OCI-LY7 (cell line): ENCODE results near the gene PARD3. TPM values are rescaled to one million over a fixed set of nuclear protein-coding genes. Genes with fewer than 3 reads are reported as not detected.

Experiments
- BruUV-seq: library from RNA; stranded (reverse); fragments of 400-500 nt; replicated peaks from 2 replicates; lab custom pipeline; 2021; lab: Mats Ljungman, UMichigan
- CTCF ChIA-PET: fragments of 300-600 bp; sonication (Branson Sonifier 250); formaldehyde crosslinking; loops from one replicate; lab custom pipeline; 2022; ENCODE audit warnings: antibody characterized with exemption; ENCODE audit not compliant: unreplicated experiment; lab: Charles Lee
- POLR2A ChIA-PET: fragments of 300-600 bp; sonication (Branson Sonifier 250); formaldehyde crosslinking; loops from one replicate; lab custom pipeline; 2022; ENCODE audit warnings: antibody characterized with exemption; lab: Charles Lee
- DNase-seq: peaks from one replicate; pipeline ENCODE4 v3.0.0-alpha.2; 2015; ENCODE audit warnings: low spot score
- H2AFZ ChIP-seq: fragments of 200-600 bp; sonication (generic), shearing (Covaris generic); 2 replicates; pipeline ENCODE4 v1.6.1; 2014; ENCODE audit warnings: mild to moderate bottlenecking, antibody characterized with exemption, low read length, moderate library complexity
- H3K27ac ChIP-seq: fragments of 200-600 bp; sonication (generic); 2 replicates; pipeline ENCODE4 v1.5.1; 2014; ENCODE audit warnings: mixed run types, low read depth, mild to moderate bottlenecking, moderate library complexity, low read length, inconsistent platforms; ENCODE audit not compliant: poor library complexity, severe bottlenecking
- H3K36me3 ChIP-seq: fragments of 200-600 bp; sonication (generic); 2 replicates; pipeline ENCODE4 v1.6.1; 2014; ENCODE audit warnings: mild to moderate bottlenecking, antibody characterized with exemption, low read length, moderate library complexity, mixed read lengths; ENCODE audit not compliant: insufficient read depth
- H3K4me1 ChIP-seq: fragments of 200-600 bp; sonication (generic); 2 replicates; pipeline ENCODE4 v1.5.1; 2014; ENCODE audit warnings: mild to moderate bottlenecking, low read length; ENCODE audit not compliant: insufficient read depth, poor library complexity, severe bottlenecking
- H3K4me2 ChIP-seq: fragments of 200-600 bp; sonication (generic); 2 replicates; pipeline ENCODE4 v1.6.1; 2014; ENCODE audit warnings: mild to moderate bottlenecking, low read length
- H3K4me3 ChIP-seq: fragments of 200-600 bp; sonication (generic); 2 replicates; pipeline ENCODE4 v1.5.1; 2014; ENCODE audit warnings: mild to moderate bottlenecking, low read depth, low read length; ENCODE audit not compliant: poor library complexity, severe bottlenecking
- H3K79me2 ChIP-seq: fragments of 200-600 bp; sonication (generic); 2 replicates; pipeline ENCODE4 v1.6.1; 2016; ENCODE audit warnings: low read depth, mild to moderate bottlenecking, low read length, moderate library complexity, mixed read lengths; ENCODE audit not compliant: insufficient read depth
- H3K9me2 ChIP-seq: fragments of 200-600 bp; sonication (generic); 2 replicates; pipeline ENCODE4 v1.6.1; 2016; ENCODE audit warnings: mild to moderate bottlenecking, low read length, mixed read lengths; ENCODE audit not compliant: insufficient read depth
- H3K9me3 ChIP-seq: fragments of 200-600 bp; sonication (generic); 2 replicates; pipeline ENCODE4 v1.6.1; 2014; ENCODE audit warnings: mild to moderate bottlenecking, mixed run types, low read length, mixed read lengths
- H4K20me1 ChIP-seq: fragments of 200-600 bp; sonication (generic); 2 replicates; pipeline ENCODE4 v1.6.1; 2014; ENCODE audit warnings: mild to moderate bottlenecking, antibody characterized with exemption, low read length, moderate library complexity, mixed read lengths; ENCODE audit not compliant: insufficient read depth
- CTCF ChIP-seq: fragments of 200-600 bp; sonication (generic); conservative IDR thresholded peaks from 2 replicates; pipeline ENCODE4 v1.5.1; 2014; ENCODE audit warnings: mild to moderate bottlenecking, antibody characterized with exemption, low read length, moderate library complexity, mixed read lengths
- EZH2phosphoT487 ChIP-seq: fragments of 200-600 bp; sonication (generic); IDR thresholded peaks from 2 replicates; pipeline ENCODE4 v1.6.1; 2018; ENCODE audit warnings: low read depth, borderline replicate concordance, mild to moderate bottlenecking, mixed run types, antibody characterized with exemption, low read length, moderate library complexity, mixed read lengths
- intact Hi-C: fragments of 100-400 bp; cut with micrococcal nuclease; formaldehyde crosslinking; loops from one replicate; pipeline ENCODE4 v1.10.0; 2022; ENCODE audit not compliant: unreplicated experiment
- total RNA-seq, 2 experiments: library from RNA; depleted of rRNA in 1 of 2; stranded (reverse); fragments of >200 nt in 1 of 2; shearing (Covaris generic) in 1 of 2; gene quantifications; 2 replicates each; pipeline ENCODE4 v1.2.3, GENCODE V29; 2014 to 2022

The PARD3 gene
- total RNA-seq, 2 experiments from 2014 or later, result not detected

DNA sequence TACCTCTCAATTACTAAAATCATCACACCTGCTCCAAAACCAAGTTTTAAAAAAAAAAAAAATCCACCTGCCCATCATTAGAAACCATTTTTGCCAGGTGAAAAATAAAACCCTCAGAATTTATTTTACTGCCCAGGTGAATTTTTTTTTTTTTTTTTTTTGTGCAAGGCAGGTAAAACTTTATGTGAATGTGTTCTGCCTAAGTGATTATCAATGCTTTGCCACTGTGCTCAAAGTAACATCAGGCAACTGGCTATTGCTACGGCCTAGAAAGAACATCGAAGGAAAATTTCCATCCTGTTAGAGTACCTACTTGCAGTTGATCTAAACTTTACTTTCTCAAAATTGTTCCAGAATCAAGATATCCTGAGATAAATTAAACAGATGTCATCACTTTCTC lies 512.1 kb downstream of the PARD3 start:
- no peaks in the 10 kb centered on the region for H3K9me3 ChIP-seq
- no peak overlapping the region for H3K27ac ChIP-seq
- POLR2A ChIA-PET, result interaction anchor here (0.6 to 1.1 kb wide), 2 partner anchors 17 to 217 kb away, joined by 3 to 4 read pairs; no protein-coding TSS in a partner anchor
- TF ChIP-seq CTCF (no peak), EZH2phosphoT487 (no peak)
- H3K36me3 ChIP-seq, result no peaks in the 10 kb centered on the region
- no peak overlapping the region for H3K4me2 ChIP-seq
- H3K4me3 ChIP-seq, result no peak overlapping the region
- BruUV-seq, result no TSS peak
- no peak overlapping the region for H2AFZ ChIP-seq
- CTCF ChIA-PET, result no interaction called here
- no peak for DNase-seq
- no peaks in the 10 kb centered on the region for H3K4me1 ChIP-seq
- no peaks in the 10 kb centered on the region for H3K9me2 ChIP-seq
- no peaks in the 10 kb centered on the region for H4K20me1 ChIP-seq
- H3K79me2 ChIP-seq, result no peaks in the 10 kb centered on the region
- intact Hi-C loops, result no loop called here

DNA sequence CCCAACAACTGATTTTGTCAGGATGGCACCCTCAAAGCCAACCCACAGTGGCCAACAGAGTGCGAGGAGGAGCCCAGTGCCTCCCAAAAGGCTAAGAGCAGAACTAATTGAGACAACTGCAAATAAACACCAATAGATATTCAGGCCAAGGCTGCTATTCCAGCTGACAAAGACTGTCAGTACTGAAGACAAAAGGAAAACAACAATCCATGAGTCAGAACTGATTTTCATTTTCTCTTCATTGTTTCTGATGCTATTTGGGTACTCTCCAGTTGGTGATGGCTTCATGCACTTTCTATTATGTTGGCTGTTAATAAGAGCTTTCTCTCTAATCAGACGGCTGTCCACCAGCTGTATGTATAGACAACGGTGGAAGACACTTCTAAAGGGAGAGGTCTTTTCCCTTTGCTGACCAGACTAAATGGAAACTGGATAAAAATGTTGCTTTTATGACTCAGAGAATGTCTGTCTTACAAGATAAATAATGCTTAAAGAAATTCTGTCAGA lies 515.9 kb downstream of the PARD3 start:
- Histone ChIP-seq H3K27ac (no peak overlapping the region), H3K79me2 (no peaks in the 10 kb centered on the region), H3K4me2 (no peak overlapping the region), H3K9me3 (no peaks in the 10 kb centered on the region), H2AFZ (no peak overlapping the region), H3K4me3 (no peak overlapping the region), H3K4me1 (no peaks in the 10 kb centered on the region), H3K9me2 (no peaks in the 10 kb centered on the region), H4K20me1 (no peaks in the 10 kb centered on the region), H3K36me3 (no peaks in the 10 kb centered on the region)
- intact Hi-C loops, result no loop called here
- TF ChIP-seq CTCF (no peak), EZH2phosphoT487 (no peak)
- CTCF ChIA-PET, result no interaction called here
- BruUV-seq, result no TSS peak
- POLR2A ChIA-PET, result no interaction called here
- no peak for DNase-seq

DNA sequence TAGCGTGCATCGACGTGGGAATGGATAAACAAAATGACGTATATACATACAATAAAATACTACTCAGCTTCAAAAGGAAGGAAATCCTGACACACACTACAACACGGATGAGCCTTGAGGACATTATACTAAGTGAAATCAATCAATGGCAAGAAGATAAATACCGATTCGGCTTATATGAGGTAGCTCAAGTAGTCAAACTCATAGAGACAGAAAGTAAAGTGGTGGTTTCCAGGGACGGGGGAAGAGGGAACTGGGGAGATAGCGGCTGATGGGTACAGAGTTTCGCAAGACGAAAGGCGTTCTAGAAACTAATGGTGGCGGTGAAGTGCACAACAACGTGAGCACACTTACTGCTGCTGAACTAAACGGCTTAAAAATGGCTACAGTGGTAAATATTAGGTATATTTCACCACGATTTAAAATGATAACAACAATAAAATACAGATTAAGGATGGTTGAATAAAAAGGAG lies 516.7 kb downstream of the PARD3 start:
- no TSS peak for BruUV-seq
- POLR2A ChIA-PET, result interaction anchor here (0.8 kb wide), 1 partner anchor 194 kb away, joined by 3 read pairs; no protein-coding TSS in a partner anchor
- no peak overlapping the region for H3K27ac ChIP-seq
- TF ChIP-seq EZH2phosphoT487 (no peak), CTCF (no peak)
- intact Hi-C loops, result no loop called here
- no peak overlapping the region for H3K4me2 ChIP-seq
- H3K4me1 ChIP-seq, result no peaks in the 10 kb centered on the region
- no peaks in the 10 kb centered on the region for H3K9me2 ChIP-seq
- H3K79me2 ChIP-seq, result no peaks in the 10 kb centered on the region
- H3K9me3 ChIP-seq, result no peaks in the 10 kb centered on the region
- no peak overlapping the region for H3K4me3 ChIP-seq
- H2AFZ ChIP-seq, result no peak overlapping the region
- no peaks in the 10 kb centered on the region for H3K36me3 ChIP-seq
- no peaks in the 10 kb centered on the region for H4K20me1 ChIP-seq
- CTCF ChIA-PET, result no interaction called here
- DNase-seq, result no peak
